Measurements from ENCODE around the gene IFNA10.
"Not testable (repeated sequence)": the region's sequence is repeated elsewhere in the genome, so short reads cannot be mapped to it uniquely, and the experiment has no call there.

The IFNA10 gene

DNA sequence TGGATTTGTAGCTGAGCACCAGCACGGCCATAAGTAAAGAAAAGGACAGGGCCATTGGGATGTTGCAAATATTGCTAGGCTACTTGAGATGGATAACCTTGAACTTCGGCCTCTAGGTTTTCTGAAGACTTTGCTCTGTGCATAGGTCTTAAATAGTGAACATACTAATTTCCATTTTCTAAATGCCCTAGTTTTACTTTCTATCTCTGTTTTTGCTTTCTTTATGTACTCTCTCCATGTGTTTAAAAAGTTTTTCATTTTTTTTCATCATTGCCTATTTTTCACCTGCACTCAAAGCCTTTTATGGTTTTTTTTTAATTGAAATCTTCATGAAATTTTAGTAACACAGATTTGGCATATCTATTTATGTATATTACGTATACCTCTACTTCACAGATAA, at the start of gene IFNA10:
Gene IFNA10, minus strand, starts transcription at position 101 of the 400 bp plus-strand sequence. Its CDS starts 46 bp downstream, at position 55.
- DNase-seq (ENCODE audit: low read depth, low spot score): not testable (repeated sequence)

DNA sequence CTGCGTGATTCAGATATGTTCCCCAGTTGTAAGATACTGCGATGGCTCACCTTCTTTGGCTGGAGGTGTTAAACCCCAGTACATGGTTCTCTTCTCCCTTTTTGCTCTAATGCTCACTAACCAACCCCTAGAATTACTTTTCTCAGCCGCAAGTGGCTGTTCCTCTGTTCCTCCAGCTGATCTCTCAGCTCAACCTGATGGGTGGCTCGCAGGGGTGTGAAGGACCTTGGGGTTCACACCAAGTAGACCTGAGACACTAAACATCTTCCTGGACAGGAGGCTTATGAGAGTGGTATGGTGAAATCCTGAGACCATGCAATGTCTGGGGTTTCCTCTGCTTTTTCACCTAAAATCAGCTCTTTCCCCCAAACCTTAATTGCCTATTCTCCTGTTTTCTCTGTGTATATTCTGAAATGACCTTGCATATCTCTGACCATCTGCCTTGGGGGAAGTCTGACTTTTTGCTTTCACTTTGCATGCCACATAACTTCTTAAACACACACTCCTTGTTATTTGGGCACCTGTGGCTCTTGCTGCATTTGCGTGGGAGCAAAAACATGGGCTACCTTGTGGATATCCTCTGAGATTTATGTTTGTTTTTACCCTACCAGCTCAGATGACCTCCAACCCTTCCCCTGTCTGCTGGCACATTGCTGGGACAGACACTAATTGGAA, 48.7 kb upstream of the IFNA10 start:
- DNase-seq (ENCODE audit: low read depth, low spot score): no peak

- no peak for DNase-seq (ENCODE audit: low read depth, low spot score)
Measured at GRCh38 chr9:21252721-21253547, 46.0 kb upstream of the IFNA10 start.

- DNase-seq (ENCODE audit: low read depth, low spot score): no peak
Measured at GRCh38 chr9:21251638-21252037, 44.7 kb upstream of the IFNA10 start.

- DNase-seq (ENCODE audit: low read depth, low spot score): no peak
Measured at GRCh38 chr9:21251190-21251589, 44.2 kb upstream of the IFNA10 start.

DNA sequence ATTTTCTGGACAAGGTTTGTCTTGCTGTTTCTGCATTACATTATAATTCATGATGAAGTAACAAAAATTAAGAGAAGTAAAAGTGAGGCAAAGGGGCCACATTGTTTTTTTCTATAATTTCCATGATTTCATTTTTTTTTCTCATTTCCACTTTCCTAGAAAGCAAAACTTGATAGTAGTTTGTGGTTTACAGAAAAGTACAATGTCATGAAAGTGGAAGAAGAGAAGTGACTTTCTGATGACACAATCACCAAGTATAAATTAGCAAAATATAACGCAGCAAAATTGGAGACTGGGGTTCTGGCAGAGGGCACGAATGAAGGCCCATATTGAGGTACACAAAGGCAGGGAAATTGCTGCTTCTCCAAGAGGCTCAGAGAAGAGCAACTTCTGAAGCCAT, 37.9 kb upstream of the IFNA10 start:
- DNase-seq (ENCODE audit: low read depth, low spot score): no peak

GRCh38 chr9:21239911-21240310, 33.0 kb upstream of the IFNA10 start, which contains the start of gene IFNA14:
Gene IFNA14, minus strand, starts transcription at chr9:21240005. Its CDS starts 70 bp downstream, at chr9:21239935.
- no peak for DNase-seq (ENCODE audit: low read depth, low spot score)

GRCh38 chr9:21236360-21236714, 29.4 kb upstream of the IFNA10 start:
- not testable (repeated sequence) for DNase-seq (ENCODE audit: low read depth, low spot score)

GRCh38 chr9:21235468-21236359, 28.8 kb upstream of the IFNA10 start:
- DNase-seq (ENCODE audit: low read depth, low spot score): not testable (repeated sequence)

GRCh38 chr9:21234153-21234687, 27.3 kb upstream of the IFNA10 start:
- DNase-seq (ENCODE audit: low read depth, low spot score): no peak

DNA sequence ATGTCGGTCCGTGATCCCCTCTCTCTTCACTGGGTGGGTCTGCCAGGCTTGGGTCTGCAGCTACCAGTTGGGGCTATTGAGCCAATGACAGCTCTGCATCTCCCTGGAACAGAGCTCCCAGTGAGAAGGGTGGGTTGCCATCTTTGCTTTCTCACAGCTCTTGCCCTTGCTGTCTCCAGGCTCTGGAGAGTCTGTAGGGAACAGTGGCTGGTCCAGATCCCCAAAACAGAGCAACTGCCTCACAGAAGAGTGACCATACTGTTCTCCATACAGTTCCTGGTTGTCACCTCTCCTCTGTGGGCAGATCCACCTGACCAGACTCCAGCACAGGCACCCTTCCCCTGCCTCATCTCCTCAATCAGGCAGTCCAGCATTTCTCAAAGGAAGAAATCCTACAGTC, 26.3 kb upstream of the IFNA10 start:
- DNase-seq (ENCODE audit: low read depth, low spot score): no peak

DNA sequence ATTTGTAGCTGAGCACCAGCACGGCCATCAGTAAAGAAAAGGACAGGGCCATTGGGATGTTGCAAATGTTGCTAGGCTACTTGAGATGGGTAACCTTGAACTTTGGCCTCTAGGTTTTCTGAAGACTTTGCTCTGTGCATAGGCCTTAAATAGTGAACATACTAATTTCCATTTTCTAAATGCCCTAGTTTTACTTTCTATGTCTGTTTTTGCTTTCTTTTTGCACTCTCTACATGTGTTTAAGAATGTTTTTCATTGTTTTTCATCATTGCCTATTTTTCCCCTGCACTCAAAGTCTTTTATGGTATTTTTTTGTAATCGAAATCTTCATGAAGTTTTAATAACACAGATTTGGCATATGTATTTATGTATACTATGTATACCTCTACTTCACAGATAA, 21.2 kb upstream of the IFNA10 start, which contains the start of gene IFNA17:
Gene IFNA17, minus strand, starts transcription at position 101 of the 400 bp plus-strand sequence. Its CDS starts 49 bp downstream, at position 52.
- DNase-seq (ENCODE audit: low read depth, low spot score): no peak

GRCh38 chr9:21217211-21217610, 10.3 kb upstream of the IFNA10 start, which contains the start of gene IFNA16:
Gene IFNA16, minus strand, starts transcription at chr9:21217311. Its CDS starts 6 bp downstream, at chr9:21217305.
- not testable (repeated sequence) for DNase-seq (ENCODE audit: low read depth, low spot score)

DNA sequence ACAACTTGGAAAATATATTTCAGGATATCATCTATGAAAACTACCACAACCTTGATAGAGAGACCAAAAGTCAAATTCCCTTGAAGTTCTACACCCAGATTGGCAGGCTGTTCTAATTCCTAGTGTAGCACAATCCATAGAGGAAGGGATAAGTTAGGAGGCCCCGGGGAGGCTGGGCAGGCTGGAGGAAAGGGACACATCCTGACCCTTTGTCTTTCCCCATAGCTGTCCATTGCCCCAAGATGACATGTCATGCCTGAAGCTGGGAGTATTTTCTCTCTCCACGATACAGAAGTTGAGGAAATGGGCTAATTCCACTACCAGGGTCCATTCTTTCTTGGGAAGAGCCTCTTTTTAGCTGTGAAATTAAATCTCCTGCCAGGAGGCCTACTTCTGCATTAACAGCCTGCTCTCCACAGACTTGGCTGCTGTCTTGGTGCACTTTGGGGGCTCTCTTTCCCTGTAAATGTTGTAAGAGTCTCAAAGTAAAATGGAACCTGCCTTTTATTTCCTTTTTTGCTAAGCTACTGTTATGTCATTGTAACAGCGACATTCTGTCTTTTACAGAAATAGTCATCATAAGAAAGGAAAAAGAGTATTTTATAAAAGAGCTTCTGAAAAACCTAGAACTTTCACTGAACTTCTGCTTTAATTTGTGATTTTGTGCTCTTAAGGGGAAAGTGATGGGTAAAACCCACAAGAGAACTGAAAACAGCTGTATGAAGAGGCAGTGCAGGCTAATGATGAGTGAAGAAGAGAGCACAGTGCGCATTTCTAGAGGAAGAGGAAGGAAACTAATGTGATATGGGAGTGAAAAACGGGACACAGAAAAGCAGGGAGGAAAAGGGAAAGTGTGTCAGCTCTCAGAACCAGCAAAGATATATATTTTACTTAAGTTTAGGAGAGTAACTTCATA, 6.7 kb upstream of the IFNA10 start:
- DNase-seq (ENCODE audit: low read depth, low spot score): not testable (repeated sequence)

- not testable (repeated sequence) for DNase-seq (ENCODE audit: low read depth, low spot score)
Measured at GRCh38 chr9:21212160-21212559, 5.2 kb upstream of the IFNA10 start.

DNA sequence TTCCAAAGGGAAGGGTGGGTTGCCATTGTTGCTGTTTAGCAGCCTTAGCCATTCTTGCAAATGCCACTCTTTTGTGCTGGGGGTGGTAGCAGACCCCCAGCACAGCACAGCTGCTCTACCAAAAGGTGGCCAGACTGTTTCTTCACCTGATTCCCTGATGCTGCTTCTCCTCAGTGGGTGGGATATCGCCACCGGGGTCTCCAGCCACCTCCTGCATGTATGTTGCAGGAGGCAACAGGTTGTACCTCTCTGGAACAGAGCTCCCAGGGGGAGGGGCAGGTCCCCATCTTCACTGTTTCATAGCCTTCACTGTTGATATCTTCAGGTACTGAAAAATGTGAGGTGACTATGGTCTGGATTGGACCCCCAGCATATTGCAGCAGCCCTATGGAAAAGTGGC, 3.8 kb upstream of the IFNA10 start:
- DNase-seq (ENCODE audit: low read depth, low spot score): not testable (repeated sequence)

- no peak for DNase-seq (ENCODE audit: low read depth, low spot score)
Measured at GRCh38 chr9:21210311-21210710, 3.4 kb upstream of the IFNA10 start.

DNA sequence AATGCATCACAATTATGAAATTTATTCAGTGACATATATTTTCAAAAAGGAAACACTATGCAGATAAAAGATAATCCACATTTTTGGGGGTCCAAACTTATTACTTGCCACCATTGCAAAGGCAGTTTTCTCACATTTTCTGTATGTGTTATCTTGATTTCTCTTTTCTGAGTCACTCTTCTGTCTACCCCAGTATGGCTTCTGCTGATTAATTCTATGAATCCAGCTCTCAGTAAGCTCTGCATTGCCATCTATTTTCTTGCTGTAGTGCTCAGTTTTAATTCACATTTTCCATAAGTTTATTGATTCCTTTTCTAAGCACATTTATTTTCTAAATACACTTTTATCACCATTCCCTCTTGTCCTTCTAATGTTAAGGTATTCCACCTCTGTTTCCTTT, 1.7 kb downstream of the IFNA10 start:
- DNase-seq (ENCODE audit: low read depth, low spot score): no peak

GRCh38 chr9:21202105-21202504, 4.8 kb downstream of the IFNA10 start, which contains the start of gene IFNA7:
Gene IFNA7, minus strand, starts transcription at chr9:21202205. Its CDS starts 40 bp downstream, at chr9:21202165.
- DNase-seq (ENCODE audit: low read depth, low spot score): not testable (repeated sequence)

Data from activated CD4-positive, CD25-positive, alpha-beta regulatory T cell treated with anti-CD3 and anti-CD28 coated beads, Interleukin-2, amount 50 U/mL, for 16 hours (primary cell).